DMS153 treated with DMSO at 0.1 percent for 48 hours (cell line): Measurements from ENCODE around the gene RBP3.

ENCODE experiments used
- DNase-seq: peaks from one replicate; lab custom pipeline; 2025; ENCODE audit not compliant: unreplicated experiment; lab: John Stamatoyannopoulos, UW

Gene RBP3

GRCh38 chr10:47354165-47354564 is 6.0 kb downstream of the RBP3 start:
- DNase-seq, result no peak

GRCh38 chr10:47354900-47355299 is 6.7 kb downstream of the RBP3 start:
- no peak for DNase-seq

- DNase-seq, result no peak
These were observed 8.5 kb downstream of the RBP3 start for GRCh38 chr10:47356708-47357107.

GRCh38 chr10:47357131-47357582 is 9.0 kb downstream of the RBP3 start:
- DNase-seq, result no peak

- no peak for DNase-seq
These were observed 9.7 kb downstream of the RBP3 start for GRCh38 chr10:47357911-47358310.

- no peak for DNase-seq
These were observed 10.3 kb downstream of the RBP3 start for GRCh38 chr10:47358457-47358856.

GRCh38 chr10:47359101-47359500 is 10.9 kb downstream of the RBP3 start:
- DNase-seq, result no peak

GRCh38 chr10:47359626-47360418 is 11.7 kb downstream of the RBP3 start:
- DNase-seq, result no peak

- DNase-seq, result no peak
These were observed 12.4 kb downstream of the RBP3 start for GRCh38 chr10:47360419-47361040.

- DNase-seq, result no peak
These were observed 13.1 kb downstream of the RBP3 start for GRCh38 chr10:47361293-47361692.

GRCh38 chr10:47362199-47362598 is 14.0 kb downstream of the RBP3 start:
- no peak for DNase-seq

GRCh38 chr10:47363781-47364180 is 15.6 kb downstream of the RBP3 start:
- DNase-seq, result no peak

GRCh38 chr10:47364366-47364765 is 16.2 kb downstream of the RBP3 start:
- DNase-seq, result peak; percentile 38

GRCh38 chr10:47364911-47365310 is 16.7 kb downstream of the RBP3 start:
- no peak for DNase-seq

- no peak for DNase-seq
These were observed 17.4 kb downstream of the RBP3 start for GRCh38 chr10:47365431-47366180.

GRCh38 chr10:47366181-47366631 is 18.0 kb downstream of the RBP3 start:
- no peak for DNase-seq

- DNase-seq, result no peak
These were observed 18.7 kb downstream of the RBP3 start for GRCh38 chr10:47366731-47367460.

- DNase-seq, result no peak
These were observed 19.5 kb downstream of the RBP3 start for GRCh38 chr10:47367646-47368045.

- DNase-seq, result no peak
These were observed 20.4 kb downstream of the RBP3 start for GRCh38 chr10:47368431-47369180.

GRCh38 chr10:47369251-47369894 is 21.2 kb downstream of the RBP3 start:
- no peak for DNase-seq
